HG03196 (cell line): ENCODE data around the gene SOST.
A peak's percentile ranks its signal among the peaks of the same experiment; 100 is the strongest.
"Not testable (repeated sequence)": the region's sequence is repeated elsewhere in the genome, so short reads cannot be mapped to it uniquely, and the experiment has no call there.

ENCODE experiments used
- ATAC-seq: cut with Tn5 transposase; IDR thresholded peaks from one replicate; pipeline ENCODE4 v1.9.1; 2021; ENCODE audit not compliant: unreplicated experiment

SOST gene

DNA sequence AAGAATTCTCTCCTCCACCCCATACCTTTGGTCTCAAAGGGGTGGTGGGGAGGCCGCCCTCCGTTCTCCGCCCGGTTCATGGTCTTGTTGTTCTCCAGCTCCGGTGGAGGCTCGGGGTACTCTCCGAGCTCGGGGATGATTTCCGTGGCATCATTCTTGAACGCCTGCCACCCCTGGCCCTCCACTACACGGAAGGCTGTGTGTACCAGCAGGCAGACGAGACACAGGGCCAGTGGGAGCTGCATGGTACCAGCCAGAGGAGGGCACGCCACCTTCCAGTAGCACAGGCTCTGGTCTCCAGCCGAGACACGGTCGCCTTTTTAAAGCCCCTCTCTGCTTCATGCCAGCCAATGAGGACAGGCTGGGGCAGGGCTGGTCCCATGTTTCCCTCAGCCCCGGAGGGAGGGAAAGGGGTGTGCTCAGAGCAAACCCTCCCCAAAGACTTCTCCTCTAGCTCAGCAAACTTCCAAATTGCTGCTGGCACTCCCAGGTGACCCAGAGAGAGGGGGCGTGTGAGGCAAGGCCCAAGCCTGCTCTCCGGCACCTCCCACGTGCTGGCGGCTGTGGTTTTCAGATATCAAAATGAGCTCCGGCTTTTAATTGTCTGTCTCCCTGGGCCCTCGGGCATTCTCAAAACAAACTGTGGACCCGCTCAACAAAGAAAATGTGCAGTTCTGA, at the start of gene SOST:
Gene SOST (minus strand): TSS at position 295 of the 678 bp plus-strand sequence. CDS start 50 bp downstream, at position 245.
- no peak for ATAC-seq

DNA sequence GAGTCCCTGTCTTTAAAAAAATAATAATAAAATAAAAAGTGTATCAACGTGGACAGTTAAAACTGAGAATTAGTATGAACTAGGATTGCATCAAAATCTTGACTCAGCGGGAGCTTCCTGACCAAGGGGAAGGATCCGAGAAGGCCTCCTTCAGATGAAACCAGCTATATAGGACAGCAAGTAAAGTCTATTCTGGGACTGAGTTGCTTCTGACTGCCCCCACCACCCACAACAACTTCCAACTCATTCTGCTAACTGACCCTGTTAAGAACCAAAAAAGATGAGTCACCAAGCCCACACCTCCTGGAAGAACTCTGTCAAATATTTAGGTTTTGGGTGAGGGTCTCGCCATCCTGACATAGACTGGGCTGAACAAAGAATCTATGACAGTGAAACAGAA, 49.5 kb upstream of the SOST start:
- ATAC-seq = no peak

DNA sequence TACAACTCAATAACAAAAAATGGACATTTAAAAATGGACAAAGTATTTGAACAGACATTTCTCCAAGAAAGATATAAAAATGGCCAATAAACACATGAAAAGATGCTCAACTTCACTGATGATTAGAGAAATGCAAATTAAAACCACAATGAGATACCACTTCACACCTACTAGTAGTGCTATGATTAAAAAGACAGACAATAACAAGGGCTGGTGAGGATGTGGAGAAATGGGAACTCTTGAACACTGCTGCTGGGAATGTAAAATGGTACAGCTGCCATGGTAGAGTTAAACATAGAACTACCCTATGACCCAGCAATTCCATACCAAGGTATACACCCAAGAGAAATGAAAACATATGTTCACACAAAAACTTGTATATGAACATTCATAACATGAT, 46.5 kb upstream of the SOST start:
- ATAC-seq = no peak

DNA sequence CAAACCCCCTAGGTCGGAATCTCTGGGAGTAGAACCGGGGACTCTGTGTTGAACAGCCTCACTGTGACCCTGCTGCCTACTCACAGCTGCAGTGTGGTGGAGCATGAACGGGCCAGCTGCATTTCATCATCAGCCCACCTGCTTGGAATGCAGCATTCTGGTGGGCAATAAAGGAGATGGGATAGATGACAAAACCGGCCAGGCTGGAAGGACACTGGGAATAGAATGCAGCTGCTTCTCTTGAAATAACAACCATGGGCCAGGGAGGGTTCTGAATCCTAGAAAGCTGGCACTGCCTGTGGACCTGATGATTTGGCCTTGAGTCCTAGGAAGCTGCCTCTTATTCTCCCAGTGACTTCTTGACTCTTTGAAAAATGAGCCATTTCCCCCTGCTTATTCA, 45.2 kb upstream of the SOST start:
- ATAC-seq = no peak

DNA sequence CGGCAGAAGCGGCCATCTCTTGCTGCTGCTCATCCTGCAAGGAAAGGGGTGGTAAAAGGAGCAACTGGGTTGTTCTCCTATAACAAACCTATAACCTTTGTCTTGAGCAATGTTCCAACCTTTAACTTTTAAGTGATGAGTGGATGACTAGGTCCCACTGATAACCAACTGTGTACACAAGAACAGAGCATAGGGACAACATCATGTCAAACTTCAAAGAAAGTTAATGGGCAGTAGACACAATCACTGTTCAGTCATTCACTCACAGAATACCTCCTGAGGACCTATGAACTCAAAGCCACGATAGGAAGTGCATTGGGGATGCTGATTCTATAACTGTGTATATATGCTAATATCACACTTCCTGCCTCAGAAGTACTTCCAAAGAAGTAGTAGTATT, 43.3 kb upstream of the SOST start:
- no peak for ATAC-seq

DNA sequence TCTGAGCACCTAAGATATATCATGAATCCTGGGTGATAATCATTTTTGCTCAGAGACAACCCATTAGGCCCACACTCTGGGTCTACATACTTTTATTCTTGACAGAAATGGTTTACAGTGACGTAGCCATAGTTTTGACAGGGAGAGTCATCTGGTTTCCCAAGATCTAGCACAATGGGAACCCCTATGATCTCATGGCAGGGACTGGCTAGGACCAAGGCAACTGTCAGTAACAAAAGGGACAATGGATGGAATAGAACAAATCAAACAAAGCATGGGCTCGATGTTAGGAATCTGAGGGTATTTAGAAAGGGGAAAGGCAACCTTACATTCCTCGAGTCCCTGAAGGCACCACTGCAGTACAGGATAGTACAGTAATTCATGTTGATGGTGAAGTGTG, 42.1 kb upstream of the SOST start:
- ATAC-seq = no peak

DNA sequence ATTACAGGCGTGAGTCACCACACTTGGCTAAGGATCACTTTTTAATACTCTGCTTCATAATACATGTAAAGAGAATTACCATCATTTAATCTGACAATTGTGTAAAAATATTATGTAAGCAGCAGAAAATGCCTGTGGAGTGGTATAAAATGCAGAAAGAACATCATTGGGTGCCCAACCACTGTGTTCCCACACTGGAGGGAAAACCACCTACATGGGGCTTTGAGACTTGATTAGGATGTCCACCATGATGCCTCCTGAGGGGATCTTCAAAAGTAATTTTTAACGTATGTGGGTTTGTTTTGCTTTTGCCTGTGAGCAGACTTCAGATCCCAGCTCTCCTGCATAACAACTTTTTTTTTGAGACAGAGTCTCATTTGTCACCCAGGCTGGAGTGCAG, 40.5 kb upstream of the SOST start:
- ATAC-seq = no peak

DNA sequence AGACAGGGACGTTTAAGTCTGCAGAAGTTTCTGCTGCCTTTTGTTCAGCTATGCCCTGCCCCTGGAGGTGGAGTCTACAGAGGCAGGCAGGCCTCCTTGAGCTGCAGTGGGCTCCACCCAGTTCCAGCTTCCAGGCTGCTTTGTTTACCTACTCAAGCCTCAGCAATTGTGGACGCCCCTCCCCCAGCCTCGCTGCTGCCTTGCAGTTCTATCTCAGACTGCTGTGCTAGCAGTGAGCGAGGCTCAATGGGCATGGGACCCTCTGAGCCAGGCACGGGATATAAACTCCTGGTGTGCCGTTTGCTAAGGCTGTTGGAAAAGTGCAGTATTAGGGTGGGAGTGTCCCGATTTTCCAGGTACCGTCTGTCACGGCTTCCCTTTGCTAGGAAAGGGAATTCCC, 39.4 kb upstream of the SOST start:
- not testable (repeated sequence) for ATAC-seq

DNA sequence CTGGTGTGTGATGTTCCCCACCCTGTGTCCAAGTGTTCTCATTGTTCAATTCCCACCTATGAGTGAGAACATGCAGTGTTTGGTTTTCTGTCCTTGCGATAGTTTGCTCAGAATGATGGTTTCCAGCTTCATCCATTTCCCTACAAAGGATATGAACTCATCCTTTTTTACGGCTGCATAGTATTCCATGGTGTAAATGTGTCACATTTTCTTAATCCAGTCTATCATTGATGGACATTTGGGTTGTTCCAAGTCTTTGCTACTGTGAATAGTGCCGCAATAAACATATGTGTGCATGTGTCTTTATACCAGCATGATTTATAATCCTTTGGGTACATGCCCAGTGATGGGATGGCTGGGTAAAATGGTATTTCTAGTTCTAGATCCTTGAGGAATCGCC, 34.1 kb upstream of the SOST start:
- ATAC-seq = not testable (repeated sequence)

DNA sequence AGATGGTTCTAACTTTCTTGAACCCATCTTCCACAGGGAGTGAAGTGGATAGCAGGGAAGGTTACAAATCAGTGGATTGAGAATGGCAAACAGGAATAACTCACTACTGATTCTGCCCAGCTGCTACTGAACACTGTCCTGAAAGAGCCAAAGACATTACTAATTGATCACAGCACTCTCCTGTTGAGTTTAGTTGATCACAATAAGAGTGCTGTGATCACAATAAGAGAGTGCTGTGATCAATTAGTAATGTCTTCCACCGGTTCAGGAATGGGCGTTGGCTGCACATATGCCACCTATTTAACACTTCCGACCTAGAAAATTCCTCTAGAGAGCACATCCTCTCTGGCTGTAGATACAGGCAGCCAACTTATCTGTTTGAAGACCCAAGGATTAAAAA, 33.0 kb upstream of the SOST start:
- no peak for ATAC-seq

DNA sequence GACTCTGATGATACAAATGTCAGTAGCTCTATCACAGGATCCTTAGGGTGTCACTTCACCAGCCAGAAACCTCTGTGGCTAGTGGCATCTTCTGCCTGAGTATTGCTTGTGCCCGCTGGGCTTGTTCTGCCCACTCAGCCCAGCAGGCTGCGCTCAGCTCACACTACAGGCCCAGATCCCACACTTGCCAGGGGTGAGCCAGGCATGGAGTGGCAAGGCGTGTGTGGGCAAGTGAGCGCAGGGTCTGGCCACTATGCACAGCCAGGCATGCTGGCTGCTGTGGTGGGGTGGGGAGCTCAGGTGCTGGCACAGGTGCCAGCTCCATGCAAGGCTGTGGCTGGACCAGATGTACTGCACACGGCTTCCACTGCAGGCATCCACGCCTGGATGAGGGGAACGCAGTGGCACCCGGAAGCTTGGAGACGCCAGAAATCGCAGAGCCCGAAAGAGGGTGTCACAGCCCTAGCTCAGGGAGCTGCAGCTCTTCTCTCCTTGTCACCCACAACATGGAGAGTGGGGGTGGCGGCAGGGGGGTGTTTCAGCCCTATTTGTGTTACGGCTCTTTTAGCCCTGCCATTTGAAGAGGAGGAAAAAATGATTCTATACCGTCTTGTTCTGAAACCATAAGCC, 31.8 kb upstream of the SOST start:
- no peak for ATAC-seq

DNA sequence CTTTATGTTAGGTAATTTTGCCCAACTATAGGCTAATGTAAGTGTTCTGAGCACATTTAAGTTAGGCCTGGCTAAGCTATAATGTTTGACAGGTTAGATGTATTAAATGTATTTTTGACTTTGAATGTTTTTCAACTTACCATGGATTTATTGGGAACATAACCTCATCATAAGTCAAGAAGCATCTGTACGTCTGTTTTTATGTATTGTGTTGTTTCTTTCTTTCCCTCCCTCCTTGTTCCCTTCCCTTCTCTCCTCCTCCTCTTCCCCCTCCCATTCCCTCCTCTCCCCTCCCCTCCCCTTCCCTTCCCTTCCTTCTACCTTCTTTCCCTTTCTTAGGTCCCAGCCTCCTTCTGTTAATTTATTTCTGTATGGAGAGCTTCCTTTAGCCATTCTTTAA, 30.9 kb upstream of the SOST start:
- no peak for ATAC-seq

DNA sequence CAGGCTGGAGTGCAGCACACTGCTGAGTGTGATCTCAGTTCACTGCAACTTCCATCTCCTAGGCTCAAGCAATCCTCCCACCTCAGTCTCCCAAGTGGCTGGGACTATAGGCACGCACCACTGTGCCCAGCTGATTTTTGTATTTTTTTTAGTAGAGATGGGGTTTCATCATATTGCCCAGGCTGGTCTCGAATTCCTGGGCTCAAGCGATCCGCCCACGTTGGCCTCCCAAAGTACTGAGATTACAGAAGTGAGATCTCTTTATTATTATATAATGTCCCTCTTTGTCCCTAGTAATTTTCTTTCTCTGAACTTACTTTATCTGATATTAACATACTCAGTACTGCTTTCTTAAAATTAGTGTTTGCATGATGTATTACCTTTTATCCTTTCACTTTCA, 29.9 kb upstream of the SOST start:
- no peak for ATAC-seq

DNA sequence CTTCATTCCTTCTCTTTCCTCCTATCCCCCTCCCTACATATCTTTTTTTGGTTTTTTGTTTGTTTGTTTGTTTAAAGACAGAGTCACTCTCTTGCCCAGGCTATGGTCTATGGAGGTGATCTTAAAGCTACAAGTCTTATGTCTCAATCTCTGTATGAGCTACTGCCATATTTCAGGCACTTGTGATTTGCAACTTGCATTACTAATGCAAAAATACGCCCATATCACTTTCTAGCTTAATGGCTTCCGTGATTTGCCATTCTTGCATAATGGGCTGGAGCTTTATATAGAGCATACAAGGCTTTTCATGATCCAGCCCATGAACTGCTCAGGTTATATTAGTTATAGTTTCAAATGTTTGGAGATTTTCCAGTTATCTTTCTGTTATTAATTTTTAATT, 29.1 kb upstream of the SOST start:
- ATAC-seq = no peak

DNA sequence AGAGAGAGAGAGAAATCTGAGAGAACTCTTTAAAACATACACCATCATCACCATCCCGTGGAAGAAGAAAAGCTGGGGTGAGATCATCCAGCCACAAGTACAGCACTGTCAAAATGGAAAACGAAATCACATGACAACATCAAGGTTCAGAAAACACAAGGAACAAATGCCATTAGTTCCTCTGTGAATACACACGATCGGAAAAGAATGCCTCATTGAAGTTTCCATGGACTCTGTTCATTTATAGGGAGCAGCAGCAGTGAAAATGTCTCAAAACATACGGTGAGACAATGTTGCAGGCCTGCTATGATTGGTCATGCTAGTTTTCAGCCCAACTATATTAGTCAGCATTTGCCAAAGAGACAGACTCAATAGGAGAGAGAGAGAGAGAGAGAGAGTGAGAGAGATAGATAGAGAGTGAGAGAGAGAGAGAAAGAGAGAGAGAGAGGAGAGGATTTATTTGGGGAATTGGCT, 26.1 kb upstream of the SOST start:
- ATAC-seq = no peak

DNA sequence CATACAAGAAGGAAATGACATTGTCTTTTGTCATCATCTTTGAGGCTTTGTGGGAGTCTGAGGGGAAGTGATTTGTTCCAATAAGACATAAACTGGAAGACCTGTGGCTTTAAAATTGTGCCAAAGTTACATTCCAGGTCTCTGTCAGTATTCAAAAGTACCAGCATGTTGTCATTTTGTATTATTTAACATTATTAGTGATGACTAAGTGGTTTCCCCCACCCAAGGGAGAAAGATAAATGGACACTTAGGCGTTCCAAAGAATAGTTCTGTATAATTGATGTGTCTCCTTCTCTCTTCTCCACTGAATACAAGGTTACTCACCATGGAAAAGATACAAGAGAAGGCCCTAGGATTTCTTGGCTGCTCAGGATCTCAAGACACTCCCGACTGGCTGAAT, 25.5 kb upstream of the SOST start:
- ATAC-seq = no peak

DNA sequence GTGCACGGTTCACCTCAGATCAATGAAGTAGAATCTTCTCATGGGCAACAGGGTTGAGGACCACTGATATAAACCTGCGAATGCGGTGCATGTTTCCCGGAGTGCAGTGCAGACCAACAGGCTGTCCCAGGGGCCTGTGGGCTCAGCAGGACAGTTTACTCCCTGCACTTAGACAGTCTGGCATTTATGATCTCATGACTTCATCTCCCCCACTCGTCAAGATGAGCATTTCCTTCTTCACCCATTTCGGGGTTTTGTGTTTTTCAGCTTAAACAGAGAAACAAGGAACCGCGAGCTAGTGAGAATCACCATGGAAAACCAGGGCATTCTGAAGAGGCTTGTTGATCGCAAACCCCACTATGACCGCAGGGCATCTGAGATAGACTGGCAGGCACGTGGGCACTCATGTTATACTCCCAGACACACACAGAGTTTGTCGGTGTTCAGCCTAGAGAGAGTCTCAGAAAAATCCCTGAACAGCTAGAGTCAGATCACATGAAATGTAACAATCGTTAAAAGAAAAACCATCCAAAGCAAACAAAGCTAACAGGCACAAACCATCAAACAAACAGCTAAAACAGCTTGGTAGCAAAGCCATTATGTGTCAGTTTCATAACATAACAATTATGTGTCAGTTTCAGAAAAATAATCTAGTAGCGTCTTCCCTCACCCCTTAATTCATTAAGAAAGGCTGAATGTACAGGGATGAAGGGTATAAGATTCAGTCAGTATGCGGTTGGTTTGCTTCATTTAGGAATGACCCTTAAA, 24.5 kb upstream of the SOST start:
- no peak for ATAC-seq

DNA sequence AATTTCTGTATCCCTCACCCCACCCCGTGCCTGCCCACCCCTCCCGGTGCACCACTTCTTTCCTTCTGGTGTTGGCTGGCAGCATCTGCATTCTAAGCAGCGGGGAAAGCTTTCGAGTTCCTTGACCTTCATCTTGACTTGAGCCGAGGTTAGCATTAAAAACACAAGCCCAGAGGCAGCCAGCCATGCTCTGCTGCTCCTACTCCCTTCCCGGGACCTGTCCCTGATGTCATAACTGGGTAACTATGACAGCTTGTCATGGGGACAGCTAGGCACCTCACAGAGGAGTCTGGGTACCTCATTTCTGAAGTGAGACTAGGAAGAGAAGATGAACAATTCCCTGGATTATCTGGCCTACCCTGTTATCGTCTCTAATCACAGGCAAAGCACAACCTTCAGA, 21.5 kb upstream of the SOST start, which contains the start of gene CFAP97D1:
Gene CFAP97D1 (plus strand): TSS at position 301 of the 400 bp plus-strand sequence. CDS start 28 bp downstream, at position 329.
- ATAC-seq = no peak

DNA sequence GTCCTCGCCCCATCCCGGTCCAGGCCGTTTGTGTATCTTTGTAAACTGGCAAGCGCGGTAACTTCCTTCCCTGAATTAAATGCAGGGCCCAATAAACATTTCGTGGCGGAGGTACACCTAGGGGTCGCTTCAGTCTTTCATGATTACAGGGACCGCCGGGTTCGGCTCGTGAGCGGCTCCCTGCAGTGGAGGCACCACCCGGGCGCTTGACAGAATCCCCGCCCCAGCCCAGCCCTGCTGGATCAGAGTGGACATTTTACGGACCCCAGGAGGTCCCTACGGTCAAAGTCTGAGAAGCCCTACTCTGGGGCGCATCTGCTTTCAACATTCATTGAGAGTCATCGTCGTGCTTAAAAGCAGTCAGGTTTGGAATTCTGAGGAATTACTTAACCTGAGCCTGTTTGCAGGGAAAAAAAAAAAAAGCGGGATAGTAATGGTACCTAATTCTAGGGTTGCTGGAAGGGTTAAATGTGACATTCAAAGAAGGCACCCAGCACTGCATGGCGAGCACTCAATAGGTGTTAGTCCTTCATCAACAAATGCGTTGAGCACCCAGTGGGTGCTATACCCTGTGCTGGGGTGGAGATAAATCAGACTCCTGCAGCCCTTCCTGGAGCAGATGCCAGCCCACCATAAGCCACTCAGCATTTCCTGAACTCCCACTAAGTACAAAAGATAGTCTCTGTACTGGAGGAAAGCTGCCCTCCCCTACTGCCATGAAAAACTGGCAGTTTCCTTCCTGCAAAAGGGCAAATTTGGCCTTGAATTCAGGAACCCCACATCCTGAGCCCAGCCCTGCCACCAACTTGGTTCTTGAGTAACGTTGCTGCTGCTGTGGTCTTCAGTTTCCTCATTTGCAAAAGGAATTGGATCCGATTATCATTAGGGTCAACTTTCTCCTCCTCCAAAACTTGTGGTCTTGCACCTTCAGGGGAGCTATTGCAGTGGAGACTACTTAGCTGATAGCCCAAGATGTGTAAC, 20.8 kb upstream of the SOST start:
- peak; percentile 17 for ATAC-seq

DNA sequence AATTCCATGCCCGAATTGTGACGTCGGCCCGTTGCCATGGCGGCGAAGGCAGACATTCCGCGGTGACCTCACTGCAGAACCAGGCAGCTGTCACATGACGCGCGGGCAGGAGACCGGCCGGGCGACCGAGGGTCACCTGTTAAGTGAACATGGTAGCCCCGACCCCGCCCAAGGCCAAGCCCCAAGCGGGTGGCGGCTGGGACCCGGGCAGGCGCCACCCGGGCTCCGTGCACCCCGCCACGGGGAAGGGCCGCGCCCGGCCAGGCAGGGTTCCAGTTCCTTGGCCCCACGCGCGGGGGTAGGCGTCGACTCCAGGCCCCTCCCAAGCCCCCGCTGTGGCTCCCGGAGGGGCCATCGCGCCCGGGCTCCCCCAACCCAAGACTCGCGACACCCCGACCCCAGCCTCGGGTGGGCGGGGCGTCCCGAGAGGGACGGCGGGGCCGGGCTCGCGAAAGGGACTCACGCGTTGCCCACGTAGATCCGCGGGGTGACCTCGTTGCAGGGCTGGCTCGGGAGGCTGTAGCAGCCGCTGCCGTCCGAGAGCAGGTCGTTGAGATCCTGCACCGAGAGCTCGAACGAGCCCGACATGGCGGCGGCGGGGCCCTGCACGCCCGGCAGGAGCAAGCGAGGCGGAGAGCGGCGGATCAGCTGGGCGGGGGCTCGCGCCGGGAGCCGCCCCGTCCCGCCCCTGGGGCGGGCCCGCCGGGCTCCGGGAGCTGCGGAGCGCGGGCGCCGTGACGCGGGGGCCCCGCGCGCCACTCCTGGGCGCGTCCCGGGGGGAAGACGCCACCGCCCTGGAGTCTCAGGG, 19.9 kb upstream of the SOST start, which contains the start of gene DUSP3:
Gene DUSP3 (minus strand): TSS at position 641 of the 808 bp plus-strand sequence. CDS start 53 bp downstream, at position 588.
- ATAC-seq = peak; percentile 66
